NCI-H1048 (cell line): ENCODE measurements around the gene TRIO.

ENCODE experiments used
- DNase-seq: peaks from one replicate; lab custom pipeline; 2025; lab: John Stamatoyannopoulos, UW

Gene TRIO

DNA sequence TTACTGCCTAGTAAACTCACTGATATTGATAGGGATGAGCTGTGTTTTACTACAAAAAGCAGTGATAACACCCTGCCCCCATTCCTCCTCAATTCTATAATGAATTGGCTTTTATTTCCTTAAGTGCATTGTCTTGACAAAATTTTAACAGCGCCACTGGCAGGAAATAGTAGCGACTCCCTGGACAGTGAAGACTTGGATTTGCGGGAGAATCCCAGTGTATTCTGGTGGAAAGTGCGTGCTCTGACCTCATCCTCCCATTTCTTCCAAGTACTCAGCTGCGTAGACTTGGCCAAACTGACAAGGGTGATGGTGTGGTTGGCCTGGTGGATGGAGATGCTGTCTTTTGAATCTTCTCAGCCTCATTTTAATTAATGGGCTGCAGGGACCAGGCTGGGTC is 5.3 kb downstream of the TRIO start:
- DNase-seq, result no peak

- no peak for DNase-seq
Measured at GRCh38 chr5:14148890-14149671, 5.9 kb downstream of the TRIO start.

- no peak for DNase-seq
Measured at GRCh38 chr5:14149672-14150274, 6.6 kb downstream of the TRIO start.

DNA sequence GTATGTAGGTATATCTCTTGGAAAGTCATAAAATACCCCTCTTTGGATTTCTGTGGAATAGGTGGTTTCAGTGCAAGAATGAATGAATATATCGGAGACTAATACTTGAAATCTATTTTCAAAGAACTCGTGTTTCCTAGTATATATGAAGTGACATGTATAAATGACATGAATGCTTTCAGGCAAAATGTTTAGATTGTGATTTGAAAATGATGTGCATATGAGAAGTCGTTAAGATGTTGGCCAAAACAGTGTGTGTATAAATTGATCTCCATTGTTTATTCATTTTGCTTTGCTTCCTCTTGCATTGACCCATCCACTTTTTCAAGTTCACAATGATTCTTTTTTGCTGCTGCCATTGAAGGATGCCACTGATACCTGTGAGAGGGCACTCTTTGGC is 8.3 kb downstream of the TRIO start:
- no peak for DNase-seq

DNA sequence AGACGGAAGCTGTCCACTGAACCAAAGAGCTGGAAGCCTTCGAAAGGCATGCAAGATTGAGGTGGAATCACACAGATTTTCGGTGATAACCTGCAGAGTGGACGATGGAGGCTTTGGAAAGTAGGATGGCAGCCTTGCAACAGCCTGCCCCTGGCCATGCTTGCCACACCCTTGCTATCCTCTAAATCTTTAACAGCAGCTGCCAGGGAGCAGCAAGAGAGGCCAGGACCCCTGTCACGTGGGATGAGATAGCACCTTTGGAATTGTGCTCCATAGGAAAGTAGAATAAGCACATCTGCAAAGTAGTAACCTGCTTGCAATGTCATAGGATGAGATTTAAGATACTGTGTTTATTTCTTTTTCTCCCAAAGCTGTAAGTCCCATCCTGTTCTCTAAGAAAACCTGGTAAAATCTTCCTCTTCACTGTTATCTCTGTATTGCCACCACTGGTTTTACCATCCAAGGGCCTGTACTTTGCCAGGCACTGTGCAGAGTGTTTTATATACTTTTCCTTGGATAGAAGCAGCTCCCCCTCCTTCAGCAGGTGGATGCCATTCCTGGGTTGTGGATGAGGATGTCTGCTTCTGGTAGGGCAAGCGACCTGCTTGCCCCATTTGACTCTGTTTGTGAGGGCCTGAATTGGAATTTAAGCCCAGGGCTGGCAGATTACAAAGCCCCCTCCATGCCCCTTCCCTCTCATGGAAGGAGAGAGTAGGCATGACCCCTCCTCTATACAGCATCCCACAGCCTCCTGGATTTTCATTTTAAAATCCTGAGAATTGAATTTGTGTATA is 10.1 kb downstream of the TRIO start:
- DNase-seq, result no peak

DNA sequence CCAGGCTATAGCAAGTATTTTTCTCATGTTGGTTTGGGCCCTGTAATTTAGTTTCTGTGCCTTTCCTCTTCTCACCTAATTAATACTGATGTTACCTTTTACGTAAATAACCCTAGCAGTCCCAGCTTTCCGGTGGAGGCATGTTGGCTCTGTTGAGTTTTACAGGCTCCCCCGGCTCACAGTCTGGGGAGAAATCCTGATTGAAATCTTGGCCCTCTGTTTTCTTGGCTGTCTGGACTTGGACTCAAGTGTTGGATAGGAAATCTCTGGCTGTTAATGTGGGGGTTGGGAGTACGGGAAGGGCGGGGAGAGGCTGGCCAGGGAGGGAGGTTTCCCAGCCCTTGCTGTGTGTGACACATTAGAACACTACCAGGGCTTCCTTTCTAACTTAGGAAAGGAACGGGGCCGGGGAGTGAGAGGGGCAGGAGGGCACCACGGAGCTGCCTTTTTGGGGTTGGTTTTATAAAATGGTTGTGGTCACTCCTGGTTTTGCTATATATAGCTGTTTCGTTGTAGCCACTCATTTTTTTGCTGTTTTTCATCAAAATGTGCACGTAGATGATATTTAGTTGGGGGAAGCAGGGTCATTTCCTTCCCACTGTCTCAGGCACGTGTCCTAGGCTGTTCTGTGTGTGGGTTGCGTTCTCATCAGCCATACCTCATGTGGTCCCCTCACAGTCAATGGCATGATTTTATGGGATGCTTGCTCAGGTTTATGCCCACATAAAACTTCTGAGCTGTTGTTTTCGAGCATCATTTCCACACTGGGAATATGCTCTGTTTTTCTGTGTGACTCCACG is 11.0 kb downstream of the TRIO start:
- DNase-seq, result no peak

DNA sequence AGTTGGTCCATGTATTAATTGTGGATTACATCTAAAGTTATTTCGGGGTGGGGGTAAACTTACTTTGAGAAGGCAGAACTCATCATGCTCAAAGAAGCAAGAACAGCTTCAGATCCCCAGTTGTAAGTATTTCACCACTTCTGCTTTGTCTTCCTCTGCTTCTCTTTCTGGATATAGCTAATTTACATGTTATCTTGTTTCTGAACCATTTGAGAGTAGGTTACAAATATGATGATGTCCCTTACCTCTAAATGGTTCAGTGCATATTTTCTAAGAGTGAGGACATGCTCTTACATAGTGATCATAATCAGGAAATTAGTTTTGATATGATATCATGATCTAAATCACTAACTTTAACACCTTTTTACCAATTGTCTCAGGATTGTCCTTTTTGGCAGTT is 11.9 kb downstream of the TRIO start:
- DNase-seq, result no peak

GRCh38 chr5:14155739-14156138 is 12.6 kb downstream of the TRIO start:
- no peak for DNase-seq

DNA sequence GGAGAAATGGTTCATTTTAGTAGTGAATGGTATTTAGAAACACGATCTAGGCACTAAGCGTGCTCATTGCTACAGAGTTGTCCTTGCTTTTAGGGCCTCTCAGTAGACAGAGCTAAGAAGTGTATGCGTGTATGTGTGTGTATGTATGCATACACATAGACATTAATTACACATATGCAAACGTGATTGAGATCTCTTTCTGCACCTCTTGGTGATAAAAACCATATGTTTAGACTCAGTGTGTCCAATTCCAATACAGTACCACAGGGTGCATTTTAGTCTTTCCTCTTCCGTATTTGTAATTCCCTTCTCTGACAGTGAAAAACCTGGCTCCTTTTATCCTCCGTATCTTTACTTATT is 13.1 kb downstream of the TRIO start:
- no peak for DNase-seq

- DNase-seq, result no peak
Measured at GRCh38 chr5:14156650-14157492, 13.7 kb downstream of the TRIO start.

DNA sequence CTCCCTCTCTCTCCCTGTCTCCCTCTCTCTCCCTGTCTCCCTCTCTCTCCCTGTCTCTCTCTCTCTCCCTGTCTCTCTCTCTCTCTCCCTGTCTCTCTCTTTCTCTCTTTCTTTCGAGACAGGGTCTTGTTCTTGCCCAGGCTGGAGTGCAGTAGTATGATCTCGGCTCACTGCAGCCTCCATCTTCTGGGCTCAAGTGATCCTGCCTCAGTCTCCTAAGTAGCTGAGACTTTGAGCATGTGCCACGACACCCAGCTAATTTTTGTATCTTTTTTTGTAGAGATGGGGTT is 14.3 kb downstream of the TRIO start:
- DNase-seq, result no peak

DNA sequence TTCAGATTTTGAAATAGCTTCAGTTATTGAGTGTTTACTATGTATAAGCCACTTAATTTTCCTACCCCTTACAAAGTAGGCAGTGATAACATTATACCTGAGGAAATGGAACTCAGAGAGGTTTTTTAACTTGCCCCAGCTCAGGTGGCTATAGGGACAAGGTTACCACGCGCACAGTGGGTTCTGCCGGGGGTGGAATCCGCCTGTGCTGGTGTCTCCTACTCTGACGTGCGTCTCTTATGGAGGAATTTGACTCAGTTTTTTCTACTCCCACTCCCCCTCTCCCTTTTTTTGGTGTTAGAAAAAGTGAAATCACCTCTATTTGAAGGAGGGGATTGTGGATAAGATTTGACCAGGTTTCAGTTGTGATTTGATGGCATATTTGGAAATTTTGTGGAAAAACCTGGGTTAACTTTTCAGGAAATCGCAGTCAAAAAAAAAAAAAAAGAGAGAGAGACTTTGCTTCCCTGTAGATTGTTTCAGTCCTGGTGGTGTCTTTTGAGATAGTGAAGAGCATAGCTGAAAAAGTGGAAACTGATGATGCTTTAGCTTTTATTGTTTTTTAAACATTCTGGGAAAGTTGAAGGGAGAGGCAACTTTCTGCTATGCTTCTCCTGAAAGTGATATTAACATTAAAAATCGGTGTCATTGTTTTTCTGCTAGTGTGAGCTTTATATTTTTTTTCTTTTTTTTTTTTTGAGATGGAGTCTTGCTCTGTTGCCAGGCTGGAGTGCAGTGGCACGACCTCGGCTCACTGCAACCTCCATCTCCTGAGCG is 15.9 kb downstream of the TRIO start:
- no peak for DNase-seq

DNA sequence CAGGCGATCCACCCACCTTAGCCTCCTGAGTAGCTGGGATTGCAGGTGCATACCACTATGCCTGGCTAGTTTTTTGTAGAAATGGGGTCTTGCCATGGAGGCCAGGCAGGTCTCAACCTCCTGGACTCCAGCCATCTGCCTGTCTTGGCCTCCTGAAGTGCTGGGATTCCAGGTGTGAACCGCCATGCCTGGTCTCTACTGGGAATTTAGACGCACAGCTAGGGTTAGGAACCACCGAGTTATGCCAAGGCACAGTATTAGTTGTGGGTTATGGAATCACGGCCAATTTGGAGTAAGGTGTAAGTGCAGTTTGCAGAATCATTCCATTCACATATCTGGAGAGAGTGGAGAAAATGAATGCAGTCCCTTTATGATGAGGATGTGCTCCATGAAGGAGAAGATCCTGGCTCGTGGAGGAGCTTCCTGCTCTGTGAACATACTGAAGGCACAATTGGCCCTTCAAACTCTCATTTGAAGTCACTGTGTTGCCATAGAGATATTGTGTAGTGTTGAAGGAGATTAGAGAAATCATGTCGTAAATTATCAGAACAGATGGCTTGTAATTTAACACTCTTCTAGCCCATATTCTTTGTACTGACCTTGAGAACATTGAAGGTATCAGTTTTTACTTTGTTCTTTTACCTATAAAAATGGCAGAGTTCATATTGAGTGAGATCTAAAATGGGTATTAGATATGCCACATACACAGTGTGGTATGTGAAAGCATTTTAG is 18.8 kb downstream of the TRIO start:
- no peak for DNase-seq

GRCh38 chr5:14164164-14165163 is 21.3 kb downstream of the TRIO start:
- DNase-seq, result no peak

DNA sequence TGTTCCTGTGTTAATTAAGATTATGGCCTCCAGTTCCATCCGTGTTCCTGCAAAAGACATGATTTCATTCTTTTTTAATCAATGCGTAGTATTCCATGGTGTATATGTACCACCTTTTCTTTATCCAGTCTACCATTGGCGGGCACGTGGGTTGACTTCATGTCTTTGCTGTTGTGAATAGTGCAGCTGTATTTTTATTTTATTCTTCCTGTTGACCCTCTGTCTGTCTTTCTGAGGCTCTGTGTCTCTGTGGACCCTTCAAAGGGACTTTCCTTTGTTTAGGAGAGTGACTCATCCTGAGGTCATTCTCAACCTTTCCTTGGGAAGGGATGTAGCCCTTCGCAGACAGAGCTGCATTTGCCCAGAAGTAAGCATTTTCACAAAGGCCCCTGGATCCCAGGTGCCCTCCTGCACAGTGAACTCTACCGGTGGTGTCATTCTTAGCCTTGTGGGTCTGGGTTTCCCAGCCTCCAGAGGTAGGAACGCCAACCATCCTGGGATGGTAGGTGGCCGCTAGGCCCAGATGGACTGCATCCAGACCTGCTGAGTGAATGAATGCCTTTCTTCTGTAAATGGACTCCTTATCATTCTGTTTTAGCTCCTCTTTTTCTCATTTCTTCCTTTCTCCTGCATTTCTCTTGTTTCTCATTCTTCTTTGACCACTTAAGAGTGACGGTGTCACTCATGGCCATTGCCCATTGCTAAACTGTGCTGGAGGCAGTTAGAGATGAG is 22.4 kb downstream of the TRIO start:
- DNase-seq, result no peak

- no peak for DNase-seq
Measured at GRCh38 chr5:14166437-14166836, 23.3 kb downstream of the TRIO start.

GRCh38 chr5:14167211-14167845 is 24.2 kb downstream of the TRIO start:
- no peak for DNase-seq
